ENCODE results near the gene FILIP1L. TPM values are rescaled to one million over a fixed set of nuclear protein-coding genes. Genes with fewer than 3 reads are reported as not detected.
A peak's percentile ranks its signal among the peaks of the same experiment; 100 is the strongest.

FILIP1L gene
- total RNA-seq, 1 donor from 2014 or later = 1.5 TPM

DNA sequence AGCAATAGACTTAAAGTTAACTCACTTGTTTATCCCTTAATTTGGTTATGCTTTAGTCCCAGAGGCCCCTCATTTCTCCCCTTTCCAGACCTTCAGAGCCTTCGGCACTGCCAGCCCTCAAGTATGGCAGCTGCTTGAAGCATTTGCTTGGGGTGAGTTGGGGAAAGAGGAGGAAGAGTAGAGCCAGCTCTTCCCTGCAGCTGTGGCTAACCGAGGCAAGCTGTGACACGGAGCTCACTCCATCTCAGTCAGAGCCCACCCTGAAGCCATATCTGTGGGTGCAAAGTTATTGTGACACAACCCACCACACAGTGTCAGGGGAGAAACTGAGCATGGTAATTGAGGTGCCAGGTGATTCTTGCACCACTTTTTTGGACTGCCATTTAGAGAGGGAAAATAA, 66.1 kb downstream of the FILIP1L start:
- ATAC-seq (ENCODE audit: low read depth) (no peak), DNase-seq (no peak)
- CTCF ChIA-PET = interaction anchor here (0.6 to 1.6 kb wide), 7 partner anchors 21 to 269 kb away, joined by 3 to 6 read pairs (median 4); no protein-coding TSS in a partner anchor
- Mint-ChIP-seq H3K27me3 (no peaks in the 10 kb centered on the region), H3K4me1 (peaks cover 61% of the 10 kb centered on the region), H3K27ac (peak overlapping the region; percentile 97), H3K9me3 (peaks cover 2% of the 10 kb centered on the region), H3K4me3 (peak overlapping the region; percentile 81), H3K36me3 (ENCODE audit: low read depth) (no peaks in the 10 kb centered on the region)
- intact Hi-C loops (cut with micrococcal nuclease) = loop anchor here (1.0 to 10.0 kb wide), 7 partner anchors 172 to 1677 kb away; partner anchors contain the start of genes CEP97, CMSS1, PCNP and RPL24
- POLR2A ChIA-PET = interaction anchor here (0.7 to 2.0 kb wide), 10 partner anchors 8 to 353 kb away, joined by 3 to 8 read pairs (median 4); partner anchors contain the start of genes CMSS1, LNP1, TBC1D23 and TOMM70
- TF ChIP-seq, protein P1, sequence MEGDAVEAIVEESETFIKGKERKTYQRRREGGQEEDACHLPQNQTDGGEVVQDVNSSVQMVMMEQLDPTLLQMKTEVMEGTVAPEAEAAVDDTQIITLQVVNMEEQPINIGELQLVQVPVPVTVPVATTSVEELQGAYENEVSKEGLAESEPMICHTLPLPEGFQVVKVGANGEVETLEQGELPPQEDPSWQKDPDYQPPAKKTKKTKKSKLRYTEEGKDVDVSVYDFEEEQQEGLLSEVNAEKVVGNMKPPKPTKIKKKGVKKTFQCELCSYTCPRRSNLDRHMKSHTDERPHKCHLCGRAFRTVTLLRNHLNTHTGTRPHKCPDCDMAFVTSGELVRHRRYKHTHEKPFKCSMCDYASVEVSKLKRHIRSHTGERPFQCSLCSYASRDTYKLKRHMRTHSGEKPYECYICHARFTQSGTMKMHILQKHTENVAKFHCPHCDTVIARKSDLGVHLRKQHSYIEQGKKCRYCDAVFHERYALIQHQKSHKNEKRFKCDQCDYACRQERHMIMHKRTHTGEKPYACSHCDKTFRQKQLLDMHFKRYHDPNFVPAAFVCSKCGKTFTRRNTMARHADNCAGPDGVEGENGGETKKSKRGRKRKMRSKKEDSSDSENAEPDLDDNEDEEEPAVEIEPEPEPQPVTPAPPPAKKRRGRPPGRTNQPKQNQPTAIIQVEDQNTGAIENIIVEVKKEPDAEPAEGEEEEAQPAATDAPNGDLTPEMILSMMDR (IDR thresholded peaks at IDR 0.05) = no peak

- ATAC-seq (ENCODE audit: low read depth) (peak; percentile 72), DNase-seq (no peak)
- intact Hi-C loops (cut with micrococcal nuclease) = loop anchor here (1.0 to 10.0 kb wide), 10 partner anchors 17 to 1677 kb away; partner anchors contain the start of genes CEP97, CMSS1, PCNP and RPL24
- Mint-ChIP-seq H3K4me3 (peak overlapping the region; percentile 81), H3K27me3 (no peaks in the 10 kb centered on the region), H3K9me3 (peaks cover 2% of the 10 kb centered on the region), H3K4me1 (peaks cover 67% of the 10 kb centered on the region), H3K27ac (peak overlapping the region; percentile 97), H3K36me3 (ENCODE audit: low read depth) (no peaks in the 10 kb centered on the region)
- ChIA-PET CTCF (interaction anchor here (0.6 to 1.6 kb wide), 7 partner anchors 22 to 269 kb away, joined by 3 to 6 read pairs (median 4); no protein-coding TSS in a partner anchor), POLR2A (interaction anchor here (0.6 to 2.0 kb wide), 12 partner anchors 9 to 1513 kb away, joined by 3 to 8 read pairs (median 4); partner anchors contain the start of genes CMSS1, LNP1, TBC1D23 and TOMM70)
- TF ChIP-seq, protein P1 (IDR thresholded peaks at IDR 0.05) = no peak
Measured at GRCh38 chr3:100047455-100048141, 66.7 kb downstream of the FILIP1L start.

DNA sequence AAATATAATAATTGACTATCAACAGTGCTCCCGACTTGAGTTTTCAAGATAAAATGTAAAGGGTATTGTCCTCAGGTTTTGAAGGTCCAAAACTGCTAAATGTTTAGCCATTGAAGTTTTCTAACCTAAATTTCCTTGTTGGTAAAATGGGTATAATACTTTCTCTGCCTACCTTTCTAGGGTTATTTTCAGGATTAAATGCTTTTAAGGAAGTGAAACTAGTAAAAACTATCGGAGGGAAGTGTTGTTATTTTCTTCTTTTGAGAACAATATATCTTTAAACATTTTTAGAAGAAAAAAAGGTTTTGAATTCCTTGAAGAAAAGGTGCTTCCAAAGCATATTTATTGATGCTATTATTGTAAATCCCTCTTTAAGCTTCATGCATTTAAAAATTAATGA, 67.3 kb downstream of the FILIP1L start:
- ChIA-PET CTCF (interaction anchor here (1.4 kb wide), 1 partner anchor 22 kb away, joined by 5 read pairs; no protein-coding TSS in a partner anchor), POLR2A (interaction anchor here (1.1 to 2.0 kb wide), 7 partner anchors 9 to 229 kb away, joined by 4 to 8 read pairs (median 5); partner anchors contain the start of genes CMSS1 and TBC1D23)
- intact Hi-C loops (cut with micrococcal nuclease) = loop anchor here (1.0 to 10.0 kb wide), 9 partner anchors 16 to 1678 kb away; partner anchors contain the start of genes CEP97, CMSS1, PCNP and RPL24
- ATAC-seq (ENCODE audit: low read depth) (no peak), DNase-seq (no peak)
- no peaks in the 10 kb centered on the region for H3K36me3 Mint-ChIP-seq (ENCODE audit: low read depth)
- peaks cover 2% of the 10 kb centered on the region for H3K9me3 Mint-ChIP-seq
- peaks cover 73% of the 10 kb centered on the region for H3K4me1 Mint-ChIP-seq
- H3K27me3 Mint-ChIP-seq = no peaks in the 10 kb centered on the region
- H3K4me3 Mint-ChIP-seq = peak overlapping the region; percentile 81
- H3K27ac Mint-ChIP-seq = peak overlapping the region; percentile 97
- TF ChIP-seq, protein P1 (IDR thresholded peaks at IDR 0.05) = no peak

DNA sequence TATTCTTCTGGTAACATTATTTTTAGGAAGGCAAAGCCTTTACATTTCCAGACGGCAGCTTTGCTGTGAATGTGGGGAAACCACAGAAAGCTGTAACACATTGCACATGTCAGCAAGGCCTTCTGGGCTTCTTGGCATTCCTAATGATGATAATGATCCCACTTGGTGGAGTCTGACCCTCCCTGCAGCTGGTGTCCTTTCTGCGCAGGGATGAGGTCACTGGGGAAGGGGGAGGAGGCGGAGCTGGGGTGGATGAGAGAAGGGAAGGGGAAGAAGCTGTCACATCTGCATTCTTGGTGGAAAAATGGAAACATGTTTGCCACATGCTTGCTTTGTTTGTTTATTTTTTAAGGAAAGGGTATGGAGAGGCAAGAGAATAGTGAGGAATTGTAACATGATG, 68.6 kb downstream of the FILIP1L start:
- TF ChIP-seq, protein P1 (IDR thresholded peaks at IDR 0.05) = no peak
- ChIA-PET CTCF (interaction anchor here (1.7 kb wide), 1 partner anchor 209 kb away, joined by 4 read pairs; no protein-coding TSS in a partner anchor), POLR2A (no interaction called here)
- ATAC-seq (ENCODE audit: low read depth) (no peak), DNase-seq (no peak)
- H3K4me1 Mint-ChIP-seq = peaks cover 86% of the 10 kb centered on the region
- intact Hi-C loops (cut with micrococcal nuclease) = loop anchor here (2.0 to 10.0 kb wide), 9 partner anchors 15 to 1679 kb away; partner anchors contain the start of genes CEP97, CMSS1, LNP1 and PCNP
- peak overlapping the region; percentile 97 for H3K27ac Mint-ChIP-seq
- H3K4me3 Mint-ChIP-seq = peak overlapping the region; percentile 32
- H3K9me3 Mint-ChIP-seq = peaks cover 2% of the 10 kb centered on the region
- no peaks in the 10 kb centered on the region for H3K36me3 Mint-ChIP-seq (ENCODE audit: low read depth)
- no peaks in the 10 kb centered on the region for H3K27me3 Mint-ChIP-seq
